Activated gamma-delta T cell (primary cell): ENCODE data around the gene SERPINA6.
"Not testable (repeated sequence)": the region's sequence is repeated elsewhere in the genome, so short reads cannot be mapped to it uniquely, and the experiment has no call there.

ENCODE experiments used
- DNase-seq: peaks from one replicate; lab custom pipeline; 2025; lab: John Stamatoyannopoulos, UW

SERPINA6 gene

DNA sequence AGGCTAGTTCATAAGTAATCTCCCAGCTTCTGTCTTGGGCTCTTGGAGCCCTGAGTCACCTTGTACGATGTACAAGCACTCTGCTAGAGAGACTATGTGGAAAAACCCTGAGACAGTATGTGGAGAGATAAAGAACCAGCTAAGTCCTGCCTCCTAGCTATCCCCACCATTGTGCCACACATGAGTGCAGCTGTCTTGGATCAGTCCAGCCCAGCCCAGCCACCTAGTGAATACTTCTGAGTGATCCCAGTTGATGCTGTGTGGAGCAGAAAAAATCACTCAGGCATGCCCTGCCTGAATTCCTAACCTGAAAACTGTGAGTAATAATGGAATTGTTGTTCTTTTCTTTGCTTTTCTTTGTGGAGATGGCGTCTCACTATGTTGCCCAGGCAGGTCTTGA is 5.1 kb upstream of the SERPINA6 start:
- no peak for DNase-seq

DNA sequence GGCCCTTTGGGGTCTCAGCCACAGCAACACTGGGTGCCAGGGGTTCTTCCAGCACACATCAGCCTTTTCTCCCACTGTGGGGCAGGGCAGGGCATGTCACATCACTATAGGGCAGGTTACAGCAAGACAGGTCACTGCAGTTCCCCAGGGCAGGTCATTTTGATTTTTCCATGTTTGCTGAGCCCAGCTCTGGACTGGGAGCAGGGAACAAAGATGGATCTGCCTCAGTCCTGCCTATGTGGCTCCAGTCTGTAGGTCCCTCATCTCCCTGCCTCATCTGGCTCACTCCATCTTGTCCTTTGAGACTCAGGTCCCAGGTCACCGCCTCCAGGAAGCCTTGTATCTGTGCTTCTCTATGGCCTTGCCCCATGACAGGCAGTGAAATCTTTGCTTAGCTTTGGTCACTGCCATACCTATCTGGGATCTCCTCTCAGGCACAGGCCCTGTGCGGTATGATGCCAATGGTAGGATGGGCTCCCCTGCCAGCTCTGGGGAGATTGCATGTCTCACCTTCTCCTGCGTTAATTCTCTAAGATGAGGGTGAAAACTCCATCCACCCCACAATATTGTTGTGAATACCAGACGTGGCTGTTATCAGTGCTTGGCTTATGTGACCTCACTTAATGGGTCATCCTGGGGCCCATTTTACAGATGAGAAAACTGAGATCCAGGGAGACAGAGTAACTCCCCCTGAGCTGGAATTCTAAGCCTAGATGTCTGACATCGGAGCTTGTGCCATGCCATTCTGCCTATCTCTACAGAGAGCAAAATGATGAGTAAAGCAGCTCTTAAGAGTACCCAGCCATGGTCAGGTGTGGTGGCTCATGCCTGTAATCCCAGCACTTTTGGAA is 1.5 kb downstream of the SERPINA6 start:
- no peak for DNase-seq

DNA sequence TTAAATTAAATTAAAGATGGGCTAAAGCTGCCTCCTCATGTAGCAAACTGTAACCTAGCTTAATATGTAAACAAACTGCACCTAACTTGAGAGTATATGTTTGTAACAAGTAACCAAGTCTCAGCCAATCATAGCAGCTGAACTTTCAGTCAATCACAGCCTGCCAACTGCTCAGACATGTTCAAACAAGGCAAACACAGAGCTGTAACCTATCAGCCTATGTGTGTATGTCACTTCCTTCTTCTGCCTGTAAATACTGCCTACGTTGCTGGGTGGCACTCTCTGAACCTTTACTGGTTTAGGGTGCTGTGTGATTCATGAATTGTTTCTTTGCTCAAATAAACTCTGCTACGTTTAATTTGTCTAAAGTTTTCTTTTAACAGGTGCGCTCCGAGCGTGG is 2.9 kb downstream of the SERPINA6 start:
- no peak for DNase-seq

DNA sequence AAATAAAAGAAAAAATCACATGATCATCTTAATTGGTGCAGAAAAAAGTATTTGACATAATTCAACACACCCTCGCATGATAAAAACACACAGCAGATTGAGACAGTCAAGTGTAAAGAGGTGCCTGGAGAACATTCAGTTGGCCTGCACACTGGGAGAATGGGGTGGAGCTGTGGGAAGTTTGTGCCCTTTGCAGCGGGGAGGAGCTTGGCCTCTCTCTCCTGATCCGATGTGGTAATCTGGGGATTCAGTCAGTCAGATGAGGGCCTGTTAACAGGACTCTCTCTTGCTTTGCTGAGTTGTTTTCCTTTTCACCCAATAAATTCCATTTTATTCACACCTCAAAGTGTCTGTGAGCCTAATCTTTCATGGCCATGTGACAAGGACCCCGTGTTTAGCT is 5.9 kb downstream of the SERPINA6 start:
- no peak for DNase-seq

DNA sequence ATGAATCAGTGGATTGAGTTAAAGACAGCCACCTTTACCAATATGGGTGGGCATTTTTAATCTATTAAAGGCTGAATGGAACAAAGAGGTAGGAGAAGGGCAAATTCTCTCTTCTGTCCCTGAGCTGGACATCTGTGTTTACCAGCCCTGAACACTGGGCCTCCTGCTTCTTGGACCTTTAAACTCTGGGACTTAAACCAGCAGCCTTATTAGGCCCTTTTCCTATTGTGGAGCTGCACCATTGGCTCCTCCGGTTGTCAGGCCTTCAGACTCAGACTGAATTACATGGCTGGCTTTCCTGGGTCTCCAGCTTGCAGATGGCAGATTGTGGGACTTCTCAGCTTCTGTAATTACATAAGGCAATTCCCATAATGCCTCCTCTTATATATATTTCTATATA is 6.4 kb downstream of the SERPINA6 start:
- no peak for DNase-seq

DNA sequence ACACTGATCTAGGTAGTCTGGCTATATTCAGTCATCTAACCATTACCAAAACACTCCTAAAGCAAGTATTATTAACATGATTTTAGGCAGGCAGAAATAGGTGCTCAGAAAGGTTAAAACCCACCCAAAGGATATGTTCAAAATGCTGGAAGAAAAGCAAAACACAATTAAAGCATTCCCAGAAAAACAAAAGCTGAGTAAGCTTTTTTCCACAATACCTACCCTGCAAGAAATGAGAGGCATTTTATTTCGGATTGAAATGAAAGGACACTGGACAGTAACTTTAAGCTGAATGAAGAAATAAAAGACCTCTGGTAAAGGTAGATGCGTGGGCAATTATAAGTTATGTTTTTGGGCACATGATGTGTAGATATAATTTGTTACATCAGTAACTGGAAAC is 8.2 kb downstream of the SERPINA6 start:
- DNase-seq, result no peak

DNA sequence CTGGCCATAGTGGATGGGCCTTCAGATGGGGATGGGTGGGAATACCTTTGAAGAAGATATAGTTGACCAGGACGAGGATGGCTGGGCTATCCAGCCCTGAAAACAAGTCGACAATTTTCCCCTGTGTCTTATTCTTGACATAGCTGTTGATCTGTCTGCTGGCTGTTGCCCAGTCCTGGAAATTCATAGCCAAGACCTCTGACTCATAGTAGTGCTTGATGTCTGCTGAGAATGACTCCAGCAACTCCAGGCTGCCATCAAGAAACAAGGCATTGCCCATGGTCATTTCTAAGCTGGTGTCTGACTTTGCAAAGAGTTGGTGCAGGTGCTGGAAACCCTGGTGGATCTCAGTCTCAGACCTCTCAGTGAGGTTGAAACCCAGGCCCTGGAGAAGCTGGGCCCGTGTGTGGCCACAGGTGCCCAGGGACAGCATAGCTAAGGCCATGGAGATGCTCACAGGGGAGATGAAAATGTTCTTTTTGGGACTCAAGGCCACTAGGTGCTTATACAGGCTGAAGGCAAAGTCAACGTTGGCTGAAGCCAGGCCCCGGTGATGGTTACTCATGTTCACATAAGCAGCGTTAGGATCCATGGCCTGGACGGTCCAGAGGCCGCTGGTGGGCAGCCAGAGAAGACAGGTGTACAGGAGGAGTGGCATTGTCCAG is 9.0 kb downstream of the SERPINA6 start:
- DNase-seq, result no peak

DNA sequence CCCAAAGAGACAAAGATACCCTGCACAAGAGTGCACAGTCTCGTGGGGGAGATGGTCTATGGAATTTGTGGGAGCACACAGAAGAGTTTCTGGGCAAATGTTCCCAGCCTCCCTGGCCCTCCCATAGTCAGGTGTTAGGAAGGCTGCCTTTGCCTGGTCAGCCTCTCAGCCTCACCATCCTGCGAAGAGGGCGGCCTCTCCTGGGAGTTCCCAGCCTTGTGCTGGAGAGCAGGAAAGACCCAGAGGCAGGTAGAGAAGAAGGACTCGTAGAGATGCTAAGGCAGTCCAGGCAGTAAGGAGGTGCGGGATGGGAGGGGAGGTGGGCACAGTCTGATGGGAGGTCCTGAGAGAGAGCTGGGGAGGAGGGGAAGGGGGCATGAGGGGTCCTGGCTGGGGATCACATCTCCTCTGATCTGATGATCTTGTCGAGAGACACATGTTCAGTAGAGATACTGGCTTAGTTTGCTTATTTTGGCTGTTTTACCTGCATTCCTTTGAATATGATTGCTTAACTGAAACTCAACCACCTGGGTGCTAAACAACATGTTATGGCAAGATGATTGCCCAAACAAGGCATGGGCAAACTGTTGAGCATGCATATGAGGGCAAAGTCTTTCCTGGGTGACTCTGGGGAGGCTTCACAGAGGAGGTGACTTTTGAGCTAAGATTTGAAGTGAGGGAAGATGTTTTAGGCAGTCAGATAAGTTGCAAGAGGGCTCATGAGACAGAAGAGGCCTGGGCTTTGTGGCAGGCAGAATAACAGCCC is 10.5 kb downstream of the SERPINA6 start:
- no peak for DNase-seq

DNA sequence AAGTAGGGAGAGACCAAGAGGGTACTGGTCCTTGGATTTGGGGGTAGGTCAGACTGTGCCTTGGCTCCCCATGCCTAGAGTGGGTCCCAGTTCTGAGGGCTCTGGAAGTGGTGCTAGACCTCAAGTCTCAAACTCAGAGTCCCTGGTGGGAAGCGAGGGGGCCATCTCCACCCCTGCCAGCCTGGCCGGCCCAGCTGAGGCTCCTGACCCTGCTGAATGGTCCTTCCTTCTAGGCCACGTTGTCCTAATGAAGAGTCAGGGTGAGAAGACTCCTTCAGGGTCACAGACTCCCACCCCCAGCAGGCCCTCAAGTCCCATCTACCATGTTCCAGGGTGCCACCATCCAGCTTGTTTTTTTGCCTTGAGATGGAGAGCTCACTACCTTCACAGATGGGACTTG is 12.9 kb downstream of the SERPINA6 start:
- no peak for DNase-seq

DNA sequence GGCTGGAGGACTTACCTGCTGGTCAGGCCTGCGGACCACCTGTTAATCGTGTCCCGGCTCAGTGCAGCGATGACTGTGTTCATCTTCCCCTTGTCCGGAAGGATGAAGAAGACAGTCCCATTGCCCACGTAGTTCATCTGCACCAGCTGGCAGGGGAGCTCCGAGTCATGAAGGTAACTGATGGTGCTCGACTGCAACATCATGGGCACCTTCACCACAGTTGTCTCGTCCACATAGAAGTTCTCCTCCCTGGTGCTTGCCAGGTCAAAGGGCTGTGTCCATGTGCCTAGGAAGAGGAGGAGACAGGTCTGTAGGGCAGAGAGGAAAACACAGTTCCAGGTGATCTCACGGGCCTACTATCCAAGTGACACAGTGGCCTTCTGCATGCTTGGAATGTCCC is 13.4 kb downstream of the SERPINA6 start:
- no peak for DNase-seq

DNA sequence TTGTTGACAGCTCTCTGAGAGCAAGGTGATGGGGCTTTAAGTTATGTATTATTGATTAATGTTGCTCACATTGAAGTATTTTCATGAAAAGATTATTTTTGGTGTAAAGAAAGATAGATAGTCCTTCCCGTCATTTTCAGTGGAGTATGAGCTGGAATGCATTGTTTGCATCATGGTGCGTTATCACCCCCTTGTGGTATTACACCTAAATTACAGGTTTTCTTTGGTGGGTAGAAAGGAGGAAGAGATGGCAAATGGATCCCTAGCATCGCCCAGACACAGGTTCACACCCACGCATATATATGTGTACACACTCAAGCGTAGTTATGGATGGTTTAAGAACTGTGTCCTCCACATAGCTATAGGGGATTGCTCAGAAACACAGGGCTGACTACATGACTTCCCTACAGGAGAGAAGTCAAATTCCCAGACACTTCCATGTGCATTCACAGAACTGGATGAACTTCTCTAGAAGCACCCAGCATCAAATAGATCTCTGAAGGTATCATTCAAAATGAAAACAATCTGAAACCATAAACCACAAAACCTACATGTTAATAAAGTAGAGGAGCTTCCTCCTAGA is 15.6 kb downstream of the SERPINA6 start:
- no peak for DNase-seq

DNA sequence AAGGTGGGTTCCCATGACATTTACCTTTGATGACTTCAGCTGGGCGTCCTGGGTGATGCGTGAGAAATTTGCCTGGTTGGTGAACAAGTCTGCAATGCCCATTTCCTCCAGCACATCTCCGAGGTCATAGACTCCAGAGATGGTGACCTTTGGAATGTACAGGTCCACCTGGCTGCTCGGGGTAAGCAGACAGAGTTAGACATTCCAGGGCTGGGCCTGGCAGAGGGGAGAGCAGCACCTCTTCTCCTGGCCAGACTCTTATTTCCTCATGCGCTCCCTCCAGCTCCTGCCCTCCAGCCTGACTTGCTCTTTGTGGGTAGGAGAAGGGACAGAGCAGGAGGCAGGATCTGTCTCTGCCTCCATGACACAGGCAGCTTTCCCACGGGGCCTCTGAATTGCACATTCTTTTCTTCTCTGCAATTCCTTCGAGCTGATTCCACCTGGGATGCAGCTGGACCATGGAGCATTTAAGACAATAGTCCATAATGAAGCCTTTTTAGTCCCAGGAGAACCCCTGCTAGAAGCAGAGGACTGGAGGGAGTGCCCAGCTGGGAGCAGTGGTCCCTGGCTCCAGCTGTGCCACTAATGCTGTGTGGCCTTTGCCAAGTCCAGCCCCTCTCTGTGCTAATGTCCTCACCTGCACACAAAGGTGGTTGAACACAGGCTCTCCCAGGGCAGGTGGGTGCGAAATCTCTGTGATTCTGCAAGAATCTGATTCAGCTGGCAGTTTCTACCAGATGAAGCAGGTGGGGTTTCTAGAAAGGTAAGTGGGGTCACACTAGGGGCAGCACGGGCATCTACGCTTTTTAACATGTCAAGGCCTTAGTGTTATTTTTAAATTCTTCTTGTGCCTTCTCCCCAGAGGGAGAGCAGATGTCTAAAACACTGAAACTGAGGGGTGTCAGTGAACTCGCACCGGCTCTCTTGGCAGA is 16.8 kb downstream of the SERPINA6 start:
- no peak for DNase-seq

DNA sequence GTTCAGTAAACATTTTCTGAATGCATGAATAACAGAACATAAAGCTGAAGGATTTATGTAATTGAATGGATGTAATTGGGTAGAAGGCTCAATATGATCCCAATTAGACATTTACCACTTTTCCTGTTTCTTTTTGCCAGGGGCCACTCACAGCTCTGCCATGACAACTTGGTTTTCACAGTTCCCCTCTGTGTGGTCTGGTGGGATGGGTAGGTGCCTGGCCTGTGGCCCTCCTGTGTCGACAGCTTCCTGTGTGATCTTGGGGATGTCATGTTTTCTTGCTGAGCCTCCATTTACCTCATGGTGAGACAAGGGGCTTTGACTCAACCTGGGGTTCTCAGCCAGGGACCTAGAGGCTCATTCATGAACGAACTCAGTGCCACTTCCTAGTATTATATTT is 17.5 kb downstream of the SERPINA6 start:
- DNase-seq, result no peak

DNA sequence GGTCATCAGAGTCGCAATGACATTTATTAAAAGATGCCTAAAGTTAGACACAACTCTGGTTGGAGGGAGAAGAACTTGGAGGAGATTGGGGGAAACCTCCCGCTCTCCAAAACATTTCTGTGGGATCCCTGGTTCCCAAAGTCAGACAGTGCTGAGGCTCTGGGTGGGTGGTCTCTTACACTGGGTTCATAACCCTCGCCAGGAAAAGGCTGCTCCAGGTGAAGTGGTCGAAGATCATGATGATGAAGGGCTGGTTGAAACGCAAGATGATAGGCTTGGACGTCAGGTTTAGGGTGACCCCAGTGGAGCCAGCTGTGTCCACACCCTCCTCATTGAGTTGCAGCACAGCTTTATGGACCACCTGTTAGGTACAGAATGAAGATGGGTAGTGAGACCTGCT is 18.9 kb downstream of the SERPINA6 start:
- no peak for DNase-seq

DNA sequence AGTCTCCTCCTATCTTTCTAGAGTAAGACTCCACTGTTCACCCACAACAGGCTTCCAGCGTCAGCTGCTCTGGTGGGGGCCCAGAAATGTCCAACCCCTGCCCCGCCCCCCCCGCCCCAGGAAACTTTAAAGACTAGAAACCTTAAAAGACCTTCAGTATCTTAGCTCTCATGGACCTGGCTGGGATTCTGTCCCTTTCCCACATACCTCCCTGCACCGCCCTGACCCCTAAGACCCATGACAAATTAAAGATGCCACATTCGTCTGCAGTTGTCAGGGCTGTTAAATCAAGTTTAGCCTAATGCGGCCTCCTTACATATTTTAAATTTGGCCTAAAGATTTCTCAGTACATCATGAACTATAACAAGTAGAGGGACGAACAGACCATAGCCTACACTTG is 20.0 kb downstream of the SERPINA6 start:
- no peak for DNase-seq

DNA sequence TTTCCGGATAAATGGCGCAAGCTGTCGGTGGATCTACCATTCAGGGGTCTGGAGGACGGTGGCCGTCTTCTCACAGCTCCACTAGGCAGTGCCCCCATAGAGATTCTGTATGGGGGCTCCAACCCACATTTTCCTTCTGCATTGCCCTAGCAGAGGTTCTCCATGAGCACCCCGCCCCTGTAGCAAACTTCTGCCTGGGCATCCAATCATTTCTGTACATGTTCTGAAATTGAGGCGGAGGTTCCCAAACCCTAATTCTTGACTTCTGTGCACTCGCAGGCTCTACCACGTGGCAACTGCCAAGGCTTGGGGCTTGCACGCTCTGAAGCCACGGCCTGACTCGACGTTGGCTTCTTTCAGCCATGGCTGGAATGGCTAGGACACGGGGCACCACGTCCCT is 25.0 kb downstream of the SERPINA6 start:
- DNase-seq, result no peak

DNA sequence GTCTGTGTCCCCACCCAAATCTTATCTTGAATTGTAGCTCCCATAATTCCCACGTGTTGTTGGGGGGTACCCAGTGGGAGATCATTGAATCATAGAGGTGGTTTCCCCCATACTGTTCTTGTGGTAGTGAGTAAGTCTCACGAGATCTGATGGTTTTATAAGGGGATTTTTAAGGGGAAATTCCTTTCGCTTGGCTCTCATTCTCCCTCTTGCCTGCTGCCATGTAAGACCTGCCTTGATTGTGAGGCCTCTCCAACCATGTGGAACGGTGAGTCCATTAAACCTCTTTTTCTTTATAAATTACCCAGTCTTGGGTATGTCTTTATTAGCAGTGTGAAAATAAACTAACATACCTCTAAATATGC is 27.0 kb downstream of the SERPINA6 start:
- DNase-seq, result not testable (repeated sequence)

DNA sequence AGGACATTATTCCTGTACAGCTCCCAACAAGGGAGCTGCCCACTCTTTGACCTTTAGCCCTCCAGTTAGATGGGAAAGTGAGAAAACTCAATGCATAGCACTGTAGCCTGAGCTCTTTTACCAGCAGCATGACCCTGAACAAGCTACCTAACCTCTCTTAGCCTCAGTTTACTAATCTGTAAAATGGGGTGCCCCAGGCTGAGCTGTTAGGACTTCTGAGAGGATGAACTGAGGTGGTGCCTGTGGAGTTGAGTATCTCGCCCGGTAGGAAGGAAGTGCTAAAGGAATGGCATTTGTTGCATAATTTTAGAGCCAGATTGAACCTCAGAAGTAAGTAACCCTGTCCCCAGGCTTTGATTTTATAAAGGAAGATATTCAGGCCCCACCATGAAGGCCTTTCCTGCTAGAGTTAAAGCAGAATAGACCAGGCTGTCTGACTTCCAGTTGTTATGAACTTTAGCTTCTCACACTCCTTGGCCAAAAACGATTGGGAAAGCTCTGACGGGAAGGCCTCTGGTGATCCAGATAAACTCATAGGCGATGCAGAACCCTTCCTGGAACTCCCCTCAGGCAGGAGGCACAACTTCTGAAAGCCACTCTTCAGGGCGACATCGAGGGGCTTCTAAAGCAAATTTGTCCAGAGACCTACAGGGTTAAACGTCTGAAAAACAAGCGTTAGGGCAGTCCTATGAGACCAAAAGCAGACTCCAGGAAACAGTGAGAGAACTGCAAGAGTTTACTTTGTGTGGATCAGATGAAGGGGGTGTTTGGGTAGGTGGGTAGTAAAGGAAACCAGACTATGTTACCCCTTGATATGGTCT is 27.6 kb downstream of the SERPINA6 start:
- DNase-seq, result no peak

DNA sequence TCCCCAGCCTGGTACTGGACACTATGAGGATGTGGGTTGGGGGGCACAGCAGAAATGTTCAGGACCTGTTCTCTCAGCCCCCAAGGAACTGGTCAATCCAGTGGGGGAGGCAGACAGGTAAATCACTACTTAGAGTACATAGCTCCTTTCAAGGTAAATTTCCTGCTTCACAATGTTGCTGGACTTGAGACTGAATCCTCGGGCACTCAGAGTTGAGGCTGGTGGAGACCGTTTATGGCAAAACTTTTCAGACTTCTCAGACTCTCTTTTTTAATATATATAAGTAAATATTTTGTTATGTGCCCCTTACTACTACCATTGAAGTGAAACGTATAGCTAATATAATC is 29.6 kb downstream of the SERPINA6 start:
- no peak for DNase-seq

DNA sequence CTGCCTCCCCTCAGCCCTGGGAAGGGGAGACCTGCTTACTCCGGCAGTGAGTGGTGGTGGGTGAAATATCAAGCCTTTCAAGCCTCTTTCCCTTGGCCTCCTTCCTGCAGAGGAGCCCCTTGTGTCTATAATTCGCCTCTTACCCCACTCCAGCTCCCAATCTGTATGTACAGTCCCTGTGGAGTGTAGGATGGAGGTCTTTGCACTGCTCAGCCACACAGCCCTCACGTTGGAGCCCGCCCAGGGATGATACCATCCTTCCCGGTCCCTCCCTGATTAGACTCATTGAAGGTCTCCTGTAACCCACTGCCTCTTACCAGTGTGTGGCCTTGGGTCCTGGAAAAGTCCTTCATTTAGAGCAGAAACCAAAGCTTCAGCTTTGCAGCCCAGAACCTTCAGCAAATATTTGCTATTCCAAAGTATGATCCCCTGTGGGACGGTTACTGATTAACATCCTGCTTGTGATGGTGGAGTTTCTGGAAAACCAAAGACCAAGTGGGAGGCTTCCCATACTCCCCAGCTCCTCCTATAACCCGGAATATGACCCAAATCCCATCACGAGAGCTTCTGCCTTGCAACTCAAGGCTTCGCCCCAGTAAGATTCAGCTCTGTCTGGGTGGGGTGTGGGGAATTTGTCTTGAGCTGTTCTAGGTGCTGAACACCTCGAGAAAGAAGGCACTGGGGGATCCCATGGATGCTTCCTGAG is 30.1 kb downstream of the SERPINA6 start, which contains the start of gene SERPINA10:
Gene SERPINA10, minus strand, starts transcription at position 397 of the 706 bp plus-strand sequence. CDS start 2,675 bp downstream, outside the sequence.
- DNase-seq, result no peak
